GM12872 (cell line): ENCODE data around the gene CYYR1.

Source experiments
- TF ChIP-seq, protein P1 (sequence below): IDR thresholded peaks from 3 replicates; pipeline ENCODE4 v1.5.1; 2011; ENCODE audit warnings: low read depth, mild to moderate bottlenecking, low read length, moderate library complexity; ENCODE audit not compliant: insufficient read depth

CYYR1 gene

DNA sequence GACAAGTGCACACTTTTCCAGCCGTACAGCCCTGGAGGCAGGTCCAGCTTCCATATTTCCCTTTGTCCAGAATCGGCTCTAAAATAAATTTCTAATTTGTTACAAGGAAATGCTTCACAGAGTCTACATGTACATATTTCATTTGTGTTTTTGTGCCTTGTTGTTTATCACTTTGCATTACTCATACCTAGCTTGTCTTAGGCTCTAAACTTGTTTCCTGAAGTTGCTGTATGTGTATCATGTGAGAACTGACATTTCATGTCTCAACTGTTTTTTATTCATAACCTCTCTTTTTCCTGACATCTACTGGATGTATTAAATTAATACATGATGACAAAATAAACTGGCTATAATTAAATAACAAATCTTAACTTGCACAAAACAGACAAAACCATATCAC, 7.5 kb downstream of the CYYR1 start:
- TF ChIP-seq, protein P1, sequence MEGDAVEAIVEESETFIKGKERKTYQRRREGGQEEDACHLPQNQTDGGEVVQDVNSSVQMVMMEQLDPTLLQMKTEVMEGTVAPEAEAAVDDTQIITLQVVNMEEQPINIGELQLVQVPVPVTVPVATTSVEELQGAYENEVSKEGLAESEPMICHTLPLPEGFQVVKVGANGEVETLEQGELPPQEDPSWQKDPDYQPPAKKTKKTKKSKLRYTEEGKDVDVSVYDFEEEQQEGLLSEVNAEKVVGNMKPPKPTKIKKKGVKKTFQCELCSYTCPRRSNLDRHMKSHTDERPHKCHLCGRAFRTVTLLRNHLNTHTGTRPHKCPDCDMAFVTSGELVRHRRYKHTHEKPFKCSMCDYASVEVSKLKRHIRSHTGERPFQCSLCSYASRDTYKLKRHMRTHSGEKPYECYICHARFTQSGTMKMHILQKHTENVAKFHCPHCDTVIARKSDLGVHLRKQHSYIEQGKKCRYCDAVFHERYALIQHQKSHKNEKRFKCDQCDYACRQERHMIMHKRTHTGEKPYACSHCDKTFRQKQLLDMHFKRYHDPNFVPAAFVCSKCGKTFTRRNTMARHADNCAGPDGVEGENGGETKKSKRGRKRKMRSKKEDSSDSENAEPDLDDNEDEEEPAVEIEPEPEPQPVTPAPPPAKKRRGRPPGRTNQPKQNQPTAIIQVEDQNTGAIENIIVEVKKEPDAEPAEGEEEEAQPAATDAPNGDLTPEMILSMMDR = no peak

DNA sequence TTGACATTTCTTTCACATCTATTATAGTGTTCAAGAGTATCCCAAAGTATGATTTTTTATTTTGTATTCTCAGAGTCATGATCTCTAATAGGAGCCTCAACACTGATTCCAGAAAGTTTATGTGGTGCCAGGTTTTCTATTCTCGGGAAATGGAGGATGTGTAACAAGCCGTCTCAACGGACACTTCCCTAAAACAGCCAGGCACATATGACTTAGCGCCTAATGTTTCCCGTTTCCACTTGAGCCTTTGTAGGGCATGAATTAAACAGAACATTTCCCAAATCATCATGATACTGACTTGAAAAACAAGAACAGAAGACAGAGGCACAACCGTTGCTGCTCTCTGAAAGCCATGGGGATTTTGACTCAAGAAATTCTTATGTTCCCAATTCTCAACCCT, 8.0 kb downstream of the CYYR1 start:
- TF ChIP-seq, protein P1 = no peak

- TF ChIP-seq, protein P1 = no peak
Observed at GRCh38 chr21:26563856-26564503, 9.1 kb downstream of the CYYR1 start.

GRCh38 chr21:26560612-26561011, 12.5 kb downstream of the CYYR1 start:
- TF ChIP-seq, protein P1 = no peak

DNA sequence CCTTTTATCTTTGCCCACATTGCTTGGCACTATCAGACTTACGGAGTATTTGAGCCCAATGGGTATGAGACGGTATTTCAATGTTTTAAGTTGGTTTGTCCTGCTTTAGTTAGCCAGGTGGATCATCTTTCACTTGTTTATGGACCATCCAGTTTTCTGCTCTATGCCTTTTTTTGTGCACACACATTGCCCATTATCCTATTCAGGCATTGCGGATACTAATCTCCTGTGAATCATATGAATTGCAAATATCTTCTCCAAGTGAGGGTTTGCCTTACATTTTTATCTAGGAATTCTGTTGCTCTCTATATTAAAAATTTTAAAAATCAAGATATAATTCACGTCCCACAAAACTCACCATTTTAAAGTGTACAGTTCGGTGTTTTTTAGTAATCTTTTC, 14.0 kb downstream of the CYYR1 start:
- TF ChIP-seq, protein P1 = no peak

GRCh38 chr21:26557106-26557505, 16.0 kb downstream of the CYYR1 start:
- TF ChIP-seq, protein P1 = no peak

- TF ChIP-seq, protein P1 = no peak
Observed at GRCh38 chr21:26555540-26556146, 17.4 kb downstream of the CYYR1 start.
